Osteocyte (in vitro differentiated cells): Measurements from ENCODE around the gene CD59. TPM values are rescaled to one million over a fixed set of nuclear protein-coding genes. Genes with fewer than 3 reads are reported as not detected.
A peak's percentile ranks its signal among the peaks of the same experiment; 100 is the strongest.
"Not testable (repeated sequence)": the region's sequence is repeated elsewhere in the genome, so short reads cannot be mapped to it uniquely, and the experiment has no call there.

Source experiments
- DNase-seq: peaks from one replicate; pipeline ENCODE4 v3.0.0; 2021; ENCODE audit warnings: mixed read lengths; ENCODE audit not compliant: unreplicated experiment; ENCODE audit errors: extremely low spot score
- H3K27ac Mint-ChIP-seq: one replicate; pipeline ENCODE4 v1.8.0; 2021; ENCODE audit warnings: mild to moderate bottlenecking, mixed read lengths; ENCODE audit not compliant: unreplicated experiment
- H3K27me3 Mint-ChIP-seq: one replicate; pipeline ENCODE4 v1.8.0; 2021; ENCODE audit warnings: mixed read lengths; ENCODE audit not compliant: unreplicated experiment
- H3K36me3 Mint-ChIP-seq: one replicate; pipeline ENCODE4 v1.8.0; 2021; ENCODE audit warnings: mixed read lengths; ENCODE audit not compliant: unreplicated experiment
- H3K4me1 Mint-ChIP-seq: one replicate; pipeline ENCODE4 v1.8.0; 2021; ENCODE audit warnings: mixed read lengths; ENCODE audit not compliant: unreplicated experiment
- H3K4me3 Mint-ChIP-seq: one replicate; pipeline ENCODE4 v1.8.0; 2021; ENCODE audit warnings: mild to moderate bottlenecking, moderate library complexity, mixed read lengths; ENCODE audit not compliant: unreplicated experiment
- H3K9me3 Mint-ChIP-seq: one replicate; pipeline ENCODE4 v1.8.0; 2021; ENCODE audit warnings: mixed read lengths; ENCODE audit not compliant: unreplicated experiment
- total RNA-seq: library from RNA; stranded (reverse); gene quantifications from 2 replicates; pipeline ENCODE4 v1.2.1, GENCODE V29; 2021
- TF ChIP-seq, protein P1 (sequence below): fragments of 200-600 bp; sonication (generic); IDR thresholded peaks from 2 replicates; pipeline ENCODE4 v1.5.0; 2021; ENCODE audit warnings: antibody characterized with exemption, mild to moderate bottlenecking, moderate library complexity

Gene CD59
- total RNA-seq, 1 donor from 2014 or later: 857 TPM

DNA sequence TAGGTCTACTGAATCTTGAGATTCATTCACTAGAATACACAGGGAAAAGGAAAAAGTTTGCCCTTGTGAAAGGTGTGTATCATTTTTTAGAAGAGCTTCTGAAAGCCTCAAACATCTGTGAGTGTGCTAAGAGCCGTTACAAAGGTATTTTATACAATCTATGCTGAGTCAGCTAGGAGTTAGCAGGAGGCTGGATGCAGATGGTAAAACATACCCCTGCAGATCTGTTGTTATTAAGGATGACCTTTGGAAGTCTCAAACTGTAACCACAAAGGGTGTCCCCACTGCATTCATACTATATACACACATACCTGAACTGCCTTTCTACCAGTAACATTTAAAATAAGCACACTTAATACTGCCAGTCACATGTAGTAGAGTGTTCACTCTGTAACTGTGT lies 27.2 kb downstream of the CD59 start:
- Mint-ChIP-seq H3K4me3 (no peak overlapping the region), H3K36me3 (peaks cover 38% of the 10 kb centered on the region), H3K27me3 (no peaks in the 10 kb centered on the region), H3K9me3 (no peaks in the 10 kb centered on the region), H3K27ac (no peak overlapping the region), H3K4me1 (peaks cover 52% of the 10 kb centered on the region)
- TF ChIP-seq, protein P1, sequence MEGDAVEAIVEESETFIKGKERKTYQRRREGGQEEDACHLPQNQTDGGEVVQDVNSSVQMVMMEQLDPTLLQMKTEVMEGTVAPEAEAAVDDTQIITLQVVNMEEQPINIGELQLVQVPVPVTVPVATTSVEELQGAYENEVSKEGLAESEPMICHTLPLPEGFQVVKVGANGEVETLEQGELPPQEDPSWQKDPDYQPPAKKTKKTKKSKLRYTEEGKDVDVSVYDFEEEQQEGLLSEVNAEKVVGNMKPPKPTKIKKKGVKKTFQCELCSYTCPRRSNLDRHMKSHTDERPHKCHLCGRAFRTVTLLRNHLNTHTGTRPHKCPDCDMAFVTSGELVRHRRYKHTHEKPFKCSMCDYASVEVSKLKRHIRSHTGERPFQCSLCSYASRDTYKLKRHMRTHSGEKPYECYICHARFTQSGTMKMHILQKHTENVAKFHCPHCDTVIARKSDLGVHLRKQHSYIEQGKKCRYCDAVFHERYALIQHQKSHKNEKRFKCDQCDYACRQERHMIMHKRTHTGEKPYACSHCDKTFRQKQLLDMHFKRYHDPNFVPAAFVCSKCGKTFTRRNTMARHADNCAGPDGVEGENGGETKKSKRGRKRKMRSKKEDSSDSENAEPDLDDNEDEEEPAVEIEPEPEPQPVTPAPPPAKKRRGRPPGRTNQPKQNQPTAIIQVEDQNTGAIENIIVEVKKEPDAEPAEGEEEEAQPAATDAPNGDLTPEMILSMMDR: no peak
- no peak for DNase-seq

DNA sequence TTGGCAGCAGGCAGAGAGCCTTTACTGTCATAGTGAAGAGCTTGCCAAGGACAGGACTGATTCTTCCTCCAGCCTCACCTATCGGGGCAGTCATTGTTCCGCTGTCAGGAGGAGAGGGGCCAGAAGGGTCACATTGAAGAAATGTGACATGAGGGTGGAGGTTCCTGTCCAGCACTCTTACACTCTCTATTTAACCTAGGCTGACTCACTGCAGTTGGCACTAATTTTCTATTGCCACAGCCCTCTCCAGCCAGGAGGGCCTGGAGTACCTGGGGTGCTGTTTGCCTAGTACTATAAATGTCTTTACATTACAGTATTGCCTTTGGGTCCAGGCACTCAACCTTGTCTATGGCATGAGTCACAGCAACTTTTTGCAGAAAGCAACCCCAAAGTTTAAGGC lies 28.4 kb downstream of the CD59 start:
- DNase-seq, H3K27me3 Mint-ChIP-seq, H3K4me3 Mint-ChIP-seq, H3K9me3 Mint-ChIP-seq, H3K27ac Mint-ChIP-seq: not testable (repeated sequence)
- Mint-ChIP-seq H3K36me3 (peaks cover 37% of the 10 kb centered on the region), H3K4me1 (peaks cover 58% of the 10 kb centered on the region)

DNA sequence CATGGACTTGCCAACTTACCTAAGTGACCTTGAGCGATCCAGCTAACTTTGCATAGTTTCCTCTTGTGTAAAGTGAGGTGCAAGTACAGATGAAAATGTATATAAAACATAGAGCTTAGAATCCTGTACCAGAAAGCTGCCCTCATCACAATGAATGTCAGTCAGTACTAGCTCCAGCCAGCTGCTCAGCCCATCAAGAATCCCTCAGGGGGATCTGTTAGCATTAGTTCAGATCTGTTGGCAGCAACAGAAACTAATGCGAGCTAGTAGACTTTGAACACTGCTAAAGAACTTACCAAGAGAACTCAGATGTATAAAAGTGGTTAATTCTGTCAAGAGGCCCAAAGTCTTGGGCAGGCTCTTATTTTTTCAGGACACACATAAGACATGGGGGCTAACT lies 29.3 kb downstream of the CD59 start:
- Mint-ChIP-seq H3K4me3 (no peak overlapping the region), H3K4me1 (peaks cover 60% of the 10 kb centered on the region), H3K9me3 (no peaks in the 10 kb centered on the region), H3K36me3 (peaks cover 32% of the 10 kb centered on the region), H3K27me3 (no peaks in the 10 kb centered on the region), H3K27ac (peak overlapping the region; percentile 63)
- TF ChIP-seq, protein P1: no peak
- DNase-seq: no peak

DNA sequence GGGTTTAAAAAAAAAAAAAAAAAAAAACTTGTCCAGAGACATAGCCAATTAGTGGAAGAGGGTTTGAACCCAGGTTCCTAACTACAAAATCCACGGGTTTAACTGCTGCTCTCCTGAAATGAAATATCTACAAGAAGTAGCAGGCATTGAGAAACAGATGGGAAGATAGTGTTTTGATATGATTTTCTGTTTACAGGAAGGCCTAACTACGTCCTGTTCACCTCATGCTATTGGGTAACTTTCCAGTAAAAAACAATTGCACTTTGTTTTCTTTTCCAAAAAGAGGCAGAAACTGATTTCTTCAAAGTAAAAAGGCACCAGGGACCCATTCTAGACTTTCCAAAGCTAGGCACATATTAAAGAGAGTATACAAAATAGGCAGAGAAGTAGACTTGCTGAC lies 29.7 kb downstream of the CD59 start:
- peaks cover 32% of the 10 kb centered on the region for H3K36me3 Mint-ChIP-seq
- H3K27ac Mint-ChIP-seq: peak overlapping the region; percentile 63
- no peak for DNase-seq
- no peak overlapping the region for H3K4me3 Mint-ChIP-seq
- H3K27me3 Mint-ChIP-seq: no peaks in the 10 kb centered on the region
- H3K9me3 Mint-ChIP-seq: no peaks in the 10 kb centered on the region
- TF ChIP-seq, protein P1: no peak
- H3K4me1 Mint-ChIP-seq: peaks cover 60% of the 10 kb centered on the region

DNA sequence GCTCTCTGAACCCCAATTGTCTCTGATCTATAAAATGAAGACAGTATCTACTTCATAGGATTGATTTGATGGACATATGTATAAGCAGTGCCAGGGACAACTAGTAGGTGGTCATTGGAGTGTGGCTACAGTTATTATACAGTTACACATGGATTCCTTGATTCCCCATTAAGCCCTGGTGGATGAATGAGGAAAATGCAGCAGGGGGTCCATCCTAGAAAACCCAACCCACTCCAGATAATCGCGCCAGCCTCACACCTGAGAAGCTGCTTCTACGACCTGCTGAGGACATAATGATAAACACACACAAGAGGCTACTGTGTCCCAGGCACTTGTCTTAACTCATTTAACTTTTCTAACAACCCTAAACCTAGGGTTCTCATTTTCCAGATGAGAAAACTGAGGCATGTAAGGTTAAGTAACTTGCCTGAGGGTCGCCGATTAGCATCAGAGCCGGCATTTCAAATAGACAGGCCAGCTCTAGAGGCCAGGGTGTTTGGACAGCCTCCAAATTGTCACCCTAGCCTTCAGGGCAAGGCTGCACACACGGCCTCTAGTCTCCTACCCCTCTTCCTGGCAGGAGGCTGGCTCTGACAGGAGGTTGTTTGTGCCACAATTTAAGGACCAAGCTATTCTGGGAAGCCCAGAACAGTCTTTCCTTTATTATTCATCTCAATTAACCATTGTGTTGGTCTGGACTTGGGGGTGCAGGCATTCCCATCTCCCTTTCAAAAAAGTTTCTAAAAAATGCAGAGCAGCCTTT lies 31.8 kb downstream of the CD59 start:
- H3K4me1 Mint-ChIP-seq: peaks cover 69% of the 10 kb centered on the region
- no peak overlapping the region for H3K4me3 Mint-ChIP-seq
- H3K27me3 Mint-ChIP-seq: no peaks in the 10 kb centered on the region
- H3K27ac Mint-ChIP-seq: peak overlapping the region; percentile 77
- DNase-seq: no peak
- H3K36me3 Mint-ChIP-seq: peaks cover 21% of the 10 kb centered on the region
- no peaks in the 10 kb centered on the region for H3K9me3 Mint-ChIP-seq
- TF ChIP-seq, protein P1: peak; percentile 10
